ENCODE measurements around the gene CA9.

The CA9 gene

DNA sequence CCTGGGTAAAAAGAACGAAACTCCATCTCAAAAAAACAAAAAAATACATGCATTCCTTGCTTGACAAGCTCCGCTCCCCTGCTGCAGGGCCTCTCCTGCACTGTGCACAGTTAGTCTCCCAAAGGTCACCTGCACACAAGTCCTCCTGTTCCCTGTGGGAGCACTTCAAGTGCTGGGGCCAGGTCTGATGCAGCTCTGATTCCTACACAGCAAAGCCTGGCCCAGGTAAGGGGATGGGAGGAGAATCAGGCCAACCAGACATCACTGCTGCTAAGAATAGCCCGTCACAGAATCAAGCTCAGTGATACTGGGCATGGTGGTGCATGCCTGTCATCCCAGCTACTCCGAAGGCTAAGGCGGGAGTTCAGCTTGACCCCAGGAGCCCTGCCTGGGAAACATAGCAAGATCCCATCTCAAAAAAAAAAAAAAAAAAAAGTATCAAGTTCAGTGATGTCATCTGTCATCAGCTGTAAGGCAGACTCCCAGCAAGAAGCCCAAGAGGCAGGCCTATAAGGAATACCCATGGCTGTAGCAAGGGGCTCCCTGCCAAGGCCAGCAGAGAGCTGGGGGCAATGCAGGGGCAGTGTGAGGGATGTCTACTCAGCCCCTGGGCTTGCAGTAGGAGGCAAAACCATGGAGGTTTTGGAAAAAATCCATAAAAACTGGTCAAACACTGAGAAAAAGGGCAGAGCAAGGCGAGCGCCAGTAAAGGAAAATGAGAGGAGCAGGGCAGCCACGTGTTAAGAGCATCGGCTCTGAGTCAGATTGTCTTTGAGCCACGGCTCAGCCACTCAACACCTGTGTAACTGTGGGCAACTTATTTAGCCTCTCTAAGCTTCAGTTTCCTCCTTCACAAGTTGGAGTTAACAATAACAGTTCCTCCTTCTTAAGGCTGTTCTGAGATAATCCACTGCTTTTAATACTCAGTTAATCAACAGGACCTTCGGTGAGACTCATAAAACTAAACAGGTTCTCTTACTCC lies 12.8 kb downstream of the CA9 start:
- ChIA-PET POLR2A (no interaction called here), CTCF (interaction anchor here (1.2 to 4.9 kb wide), 3 partner anchors 9 to 10 kb away, joined by 3 to 76 read pairs (median 23); no protein-coding TSS in a partner anchor)

DNA sequence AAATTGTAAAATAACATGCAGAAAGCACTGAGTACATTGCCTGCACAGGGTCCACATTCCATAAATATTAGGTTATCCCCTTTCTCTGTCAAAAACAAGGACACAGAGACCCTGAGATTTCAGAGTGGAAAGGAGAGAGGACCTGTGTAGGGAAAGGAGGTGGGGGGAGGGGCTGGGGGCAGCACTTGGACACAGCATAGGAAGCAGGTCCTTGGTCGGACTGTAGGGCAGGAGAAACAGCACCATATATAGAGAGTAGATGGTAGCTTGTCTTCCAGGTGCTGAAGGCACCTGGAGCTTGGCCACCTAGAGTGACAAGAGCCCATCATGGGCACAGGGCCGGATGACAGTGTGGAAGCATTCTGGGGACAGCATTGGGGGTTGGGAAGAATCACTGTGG lies 13.6 kb downstream of the CA9 start:
- TF ChIP-seq, protein P1, sequence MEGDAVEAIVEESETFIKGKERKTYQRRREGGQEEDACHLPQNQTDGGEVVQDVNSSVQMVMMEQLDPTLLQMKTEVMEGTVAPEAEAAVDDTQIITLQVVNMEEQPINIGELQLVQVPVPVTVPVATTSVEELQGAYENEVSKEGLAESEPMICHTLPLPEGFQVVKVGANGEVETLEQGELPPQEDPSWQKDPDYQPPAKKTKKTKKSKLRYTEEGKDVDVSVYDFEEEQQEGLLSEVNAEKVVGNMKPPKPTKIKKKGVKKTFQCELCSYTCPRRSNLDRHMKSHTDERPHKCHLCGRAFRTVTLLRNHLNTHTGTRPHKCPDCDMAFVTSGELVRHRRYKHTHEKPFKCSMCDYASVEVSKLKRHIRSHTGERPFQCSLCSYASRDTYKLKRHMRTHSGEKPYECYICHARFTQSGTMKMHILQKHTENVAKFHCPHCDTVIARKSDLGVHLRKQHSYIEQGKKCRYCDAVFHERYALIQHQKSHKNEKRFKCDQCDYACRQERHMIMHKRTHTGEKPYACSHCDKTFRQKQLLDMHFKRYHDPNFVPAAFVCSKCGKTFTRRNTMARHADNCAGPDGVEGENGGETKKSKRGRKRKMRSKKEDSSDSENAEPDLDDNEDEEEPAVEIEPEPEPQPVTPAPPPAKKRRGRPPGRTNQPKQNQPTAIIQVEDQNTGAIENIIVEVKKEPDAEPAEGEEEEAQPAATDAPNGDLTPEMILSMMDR (IDR thresholded peaks at IDR 0.05; ENCODE audit: control extremely low read depth, extremely low read depth, low read depth, missing control alignments), result no peak
- POLR2A ChIA-PET, result no interaction called here
- no peak for DNase-seq (ENCODE audit: extremely low spot score)
- CTCF ChIA-PET, result interaction anchor here (2.1 to 2.4 kb wide), 2 partner anchors 9 to 12 kb away, joined by 10 to 23 read pairs; no protein-coding TSS in a partner anchor

More for the DNA sequence above, 12.8 kb downstream of the CA9 start:
- no peak for DNase-seq (ENCODE audit: extremely low spot score)
- TF ChIP-seq, protein P1 (IDR thresholded peaks at IDR 0.05; ENCODE audit: control extremely low read depth, extremely low read depth, low read depth, missing control alignments), result no peak

DNA sequence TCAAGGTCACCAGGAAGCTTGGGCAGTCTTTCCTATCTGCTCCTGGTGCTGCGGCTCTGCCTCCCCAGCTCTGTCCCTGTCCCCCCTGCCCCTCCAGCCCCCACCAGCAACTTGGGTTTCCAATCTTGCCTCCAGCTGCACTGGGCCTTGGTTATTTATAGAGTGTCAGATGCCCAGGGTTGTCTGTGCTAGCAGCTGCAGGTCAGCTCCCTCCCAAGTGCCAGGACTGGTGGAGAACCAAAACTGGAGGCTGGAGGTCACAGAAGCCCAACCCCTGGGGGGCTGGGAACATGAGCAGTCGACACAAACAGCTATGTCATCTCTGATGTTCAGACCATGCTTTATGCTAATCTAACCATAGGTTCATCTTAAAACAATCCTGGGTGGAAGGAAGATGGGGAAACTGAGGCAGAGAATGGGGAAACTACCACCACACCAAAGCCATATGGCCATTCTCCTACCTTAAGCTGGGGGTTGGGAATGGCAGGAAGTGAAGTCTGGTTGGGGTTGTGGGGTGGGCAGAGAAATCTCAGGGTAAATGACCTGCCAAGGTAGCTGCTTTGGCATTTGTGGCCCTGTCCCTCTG lies 14.3 kb downstream of the CA9 start:
- CTCF ChIA-PET, result interaction anchor here (0.9 to 2.4 kb wide), 4 partner anchors 8 to 77 kb away, joined by 3 to 23 read pairs (median 8); no protein-coding TSS in a partner anchor
- POLR2A ChIA-PET, result no interaction called here
- TF ChIP-seq, protein P1 (IDR thresholded peaks at IDR 0.05; ENCODE audit: control extremely low read depth, extremely low read depth, low read depth, missing control alignments), result no peak
- no peak for DNase-seq (ENCODE audit: extremely low spot score)

DNA sequence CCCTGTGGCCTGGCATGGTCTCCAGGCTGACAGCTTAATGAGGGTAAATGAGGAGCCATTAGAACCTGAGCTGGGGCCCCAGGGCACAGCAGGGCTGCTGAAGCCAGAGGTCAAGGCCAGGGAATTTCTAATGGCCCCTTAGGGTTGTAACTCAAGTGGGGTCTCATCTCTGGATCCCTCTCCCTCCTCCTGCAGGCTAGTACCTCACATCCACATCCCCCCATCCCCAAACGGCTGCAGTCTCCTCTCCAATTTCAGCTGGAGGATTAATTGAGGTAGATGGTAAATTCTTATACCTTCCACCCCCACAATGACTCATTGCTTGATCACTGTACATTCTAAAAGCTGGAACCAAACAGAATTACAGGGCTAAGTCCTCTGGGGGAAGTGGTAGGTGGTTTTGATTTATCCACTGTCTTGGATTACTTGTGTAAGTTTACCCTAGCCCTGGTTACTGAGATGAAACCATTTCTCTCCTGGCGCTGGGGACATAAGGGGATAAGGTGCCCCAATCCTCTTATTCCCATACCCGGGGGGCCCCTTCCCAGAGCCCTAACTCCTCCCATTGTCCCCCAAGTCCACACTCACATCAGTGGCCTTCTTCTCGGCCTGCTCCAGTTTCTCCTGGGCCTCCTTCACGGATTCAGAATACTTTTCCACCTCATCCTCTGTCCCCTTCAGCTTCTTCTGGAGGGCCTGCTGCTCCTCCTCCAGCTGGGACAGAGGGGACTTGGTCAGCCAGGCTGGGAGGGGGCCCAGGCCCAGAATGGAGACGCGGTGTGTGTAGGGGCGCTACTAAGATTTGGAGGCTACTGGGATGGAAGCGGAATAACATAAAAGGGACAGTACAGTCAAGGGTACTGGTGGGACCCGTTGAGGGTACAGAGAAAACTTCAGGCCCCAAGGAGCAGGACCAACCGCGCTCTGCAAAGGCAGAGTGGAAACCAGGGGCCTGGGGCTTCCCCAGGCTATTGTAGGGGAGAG lies 15.1 kb downstream of the CA9 start:
- ChIA-PET POLR2A (no interaction called here), CTCF (interaction anchor here (0.9 to 2.4 kb wide), 5 partner anchors 7 to 78 kb away, joined by 3 to 23 read pairs (median 6); no protein-coding TSS in a partner anchor)
- TF ChIP-seq, protein P1 (IDR thresholded peaks at IDR 0.05; ENCODE audit: control extremely low read depth, extremely low read depth, low read depth, missing control alignments), result no peak
- no peak for DNase-seq (ENCODE audit: extremely low spot score)

DNA sequence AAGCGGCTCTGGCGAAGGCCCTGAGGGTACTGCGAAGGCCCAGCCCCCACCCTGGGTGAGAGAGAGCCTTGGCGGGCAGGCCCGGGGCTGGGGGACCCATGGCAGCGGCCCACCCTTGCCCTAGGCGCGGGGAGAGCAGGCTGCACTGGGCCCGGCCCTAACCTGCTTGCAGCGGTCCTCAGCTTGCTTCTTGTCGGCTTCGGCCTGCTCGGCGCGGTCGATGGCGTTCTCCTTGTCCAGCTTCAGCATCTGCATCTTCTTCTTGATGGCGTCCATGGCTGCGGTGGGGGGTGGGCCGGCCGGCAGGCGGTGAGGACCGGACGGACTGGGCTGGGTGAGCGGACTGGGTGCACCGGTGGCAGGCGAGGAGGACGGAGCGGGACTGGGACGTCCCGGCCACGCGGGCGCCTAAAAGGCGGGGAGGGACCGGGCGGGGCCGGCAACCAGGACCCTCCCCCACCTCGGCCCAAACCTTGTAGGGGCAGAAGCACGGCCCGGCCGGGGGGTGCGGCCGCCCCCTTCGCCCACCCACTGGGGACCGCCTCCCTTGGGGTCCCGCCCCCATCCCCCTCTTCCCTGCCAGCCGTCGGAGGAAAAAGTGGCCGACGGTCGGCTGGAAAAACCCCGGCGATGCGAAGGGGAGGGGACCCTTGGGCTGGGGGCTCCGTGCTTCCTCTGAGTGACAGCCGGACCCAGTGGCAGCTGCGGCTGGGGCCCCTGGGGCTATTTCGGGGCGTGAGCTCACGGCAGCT lies 16.0 kb downstream of the CA9 start, which contains the start of gene TPM2:
Gene TPM2, minus strand, starts transcription at position 384 of the 752 bp plus-strand sequence. Its CDS starts 108 bp downstream, at position 276.
- CTCF ChIA-PET, result interaction anchor here (1.0 to 2.5 kb wide), 7 partner anchors 14 to 79 kb away, joined by 3 to 12 read pairs (median 5); partner anchors contain the start of gene ARHGEF39
- DNase-seq (ENCODE audit: extremely low spot score), result no peak
- POLR2A ChIA-PET, result interaction anchor here (0.9 kb wide), 1 partner anchor 38 kb away, joined by 3 read pairs; no protein-coding TSS in a partner anchor
- TF ChIP-seq, protein P1 (IDR thresholded peaks at IDR 0.05; ENCODE audit: control extremely low read depth, extremely low read depth, low read depth, missing control alignments), result no peak

Data from GM10248 (cell line).